ENCODE data around the gene F10. TPM values are rescaled to one million over a fixed set of nuclear protein-coding genes. Genes with fewer than 3 reads are reported as not detected.

The F10 gene
- total RNA-seq, 1 experiment from 2014 or later, result not detected

- POLR2A ChIA-PET (ENCODE audit: unreplicated experiment), result no interaction called here
- Histone ChIP-seq H3K4me1 (ENCODE audit: insufficient read depth, low read length) (peaks cover 18% of the 10 kb centered on the region), H4K20me1 (ENCODE audit: low read length) (no peaks in the 10 kb centered on the region), H3K79me2 (ENCODE audit: low read length) (no peaks in the 10 kb centered on the region), H3K9me3 (ENCODE audit: low read length) (no peaks in the 10 kb centered on the region), H3K36me3 (ENCODE audit: low read depth, low read length) (peaks cover 17% of the 10 kb centered on the region; the same call in 1 of the 2 replicates), H3F3A (ENCODE audit: low read length, unreplicated experiment) (no peaks in the 10 kb centered on the region), H3K4me3 (ENCODE audit: low read length) (no peak overlapping the region), H3K27ac (ENCODE audit: low read length) (no peak overlapping the region), H3K4me2 (ENCODE audit: low read length) (no peak overlapping the region), H3K9me2 (replicated peaks; ENCODE audit: low read length) (no peaks in the 10 kb centered on the region), H3K27me3 (ENCODE audit: low read length) (no peaks in the 10 kb centered on the region), H3K9ac (ENCODE audit: low read length) (no peak overlapping the region), H2AFZ (ENCODE audit: low read length) (no peak overlapping the region)
- CTCF ChIA-PET, result no interaction called here
- intact Hi-C loops (cut with micrococcal nuclease), result no loop called here
- DNase-seq (no peak), ATAC-seq (no peak)
- TF ChIP-seq EZH2 (IDR thresholded peaks at IDR 0.05; ENCODE audit: low read length, unreplicated experiment) (no peak), EZH2phosphoT487 (IDR thresholded peaks at IDR 0.05; ENCODE audit: borderline replicate concordance, low read length) (no peak), CTCF (conservative IDR thresholded peaks at IDR 0.05; ENCODE audit: low read depth, low read length) (no peak)
- BruUV-seq (replicated peaks), result no TSS peak
Observed at GRCh38 chr13:113176822-113177221, 54.2 kb downstream of the F10 start.

GRCh38 chr13:113178070-113178895 lies 55.7 kb downstream of the F10 start:
- no TSS peak for BruUV-seq (replicated peaks)

More at GRCh38 chr13:113178070-113178895, 55.7 kb downstream of the F10 start:
- Histone ChIP-seq H3K9ac (ENCODE audit: low read length) (no peak overlapping the region), H4K20me1 (ENCODE audit: low read length) (no peaks in the 10 kb centered on the region), H3K4me2 (ENCODE audit: low read length) (peak overlapping the region; percentile 57), H3K4me3 (ENCODE audit: low read length) (no peak overlapping the region), H3K27ac (ENCODE audit: low read length) (peak overlapping the region; percentile 30), H3K9me2 (replicated peaks; ENCODE audit: low read length) (no peaks in the 10 kb centered on the region), H3K36me3 (ENCODE audit: low read depth, low read length) (peaks cover 20% of the 10 kb centered on the region; the same call in 1 of the 2 replicates), H3F3A (ENCODE audit: low read length, unreplicated experiment) (no peaks in the 10 kb centered on the region), H3K27me3 (ENCODE audit: low read length) (no peaks in the 10 kb centered on the region), H2AFZ (ENCODE audit: low read length) (no peak overlapping the region), H3K79me2 (ENCODE audit: low read length) (no peaks in the 10 kb centered on the region), H3K9me3 (ENCODE audit: low read length) (no peaks in the 10 kb centered on the region), H3K4me1 (ENCODE audit: insufficient read depth, low read length) (peaks cover 18% of the 10 kb centered on the region)
- peak; percentile 91 for ATAC-seq
- ChIA-PET POLR2A (ENCODE audit: unreplicated experiment) (interaction anchor here (0.6 kb wide), 1 partner anchor 29 kb away, joined by 3 read pairs; no protein-coding TSS in a partner anchor), CTCF (interaction anchor here (0.5 kb wide), 1 partner anchor 153 kb away, joined by 3 read pairs; no protein-coding TSS in a partner anchor)
- intact Hi-C loops (cut with micrococcal nuclease), result no loop called here
- TF ChIP-seq EZH2phosphoT487 (IDR thresholded peaks at IDR 0.05; ENCODE audit: borderline replicate concordance, low read length) (no peak), CTCF (conservative IDR thresholded peaks at IDR 0.05; ENCODE audit: low read depth, low read length) (no peak), EZH2 (IDR thresholded peaks at IDR 0.05; ENCODE audit: low read length, unreplicated experiment) (no peak)
- peak; percentile 79 for DNase-seq

All from PC-3 (cell line).